HG02852 (cell line): ENCODE data around the gene TRPC3.

Source experiments
- ATAC-seq: cut with Tn5 transposase; IDR thresholded peaks from one replicate; pipeline ENCODE4 v1.9.1; 2021; ENCODE audit warnings: mild to moderate bottlenecking, moderate library complexity; ENCODE audit not compliant: unreplicated experiment

The TRPC3 gene

GRCh38 chr4:121876070-121876469, 75.8 kb downstream of the TRPC3 start:
- ATAC-seq = no peak

GRCh38 chr4:121875652-121876051, 76.2 kb downstream of the TRPC3 start:
- ATAC-seq = no peak

- no peak for ATAC-seq
Measured at GRCh38 chr4:121873604-121874003, 78.3 kb downstream of the TRPC3 start.

GRCh38 chr4:121869841-121870822, 81.7 kb downstream of the TRPC3 start, which contains the start of gene BBS7:
BBS7 (minus strand) TSS chr4:121870474; CDS start chr4:121870313, 161 bp downstream.
- peak; percentile 99 for ATAC-seq

GRCh38 chr4:121863799-121864198, 88.1 kb downstream of the TRPC3 start:
- ATAC-seq = no peak

- ATAC-seq = no peak
Measured at GRCh38 chr4:121861426-121861825, 90.4 kb downstream of the TRPC3 start.

GRCh38 chr4:121860121-121860520, 91.7 kb downstream of the TRPC3 start:
- ATAC-seq = no peak

GRCh38 chr4:121851354-121851753, 100.5 kb downstream of the TRPC3 start:
- ATAC-seq = no peak

GRCh38 chr4:121846662-121847061, 105.2 kb downstream of the TRPC3 start:
- no peak for ATAC-seq

- ATAC-seq = no peak
Measured at GRCh38 chr4:121842862-121843261, 109.0 kb downstream of the TRPC3 start.

- no peak for ATAC-seq
Measured at GRCh38 chr4:121838136-121838535, 113.7 kb downstream of the TRPC3 start.

- ATAC-seq = no peak
Measured at GRCh38 chr4:121829511-121829910, 122.3 kb downstream of the TRPC3 start.
